22Rv1 (cell line): ENCODE measurements around the gene PCNX4.

ENCODE experiments used
- ZFX ChIP-seq: fragments of 450-650 bp; IDR thresholded peaks from 2 replicates; pipeline ENCODE4 v1.6.1; 2017; ENCODE audit warnings: antibody characterized with exemption, borderline replicate concordance
- TF ChIP-seq, protein P1 (sequence below): fragments of 450-650 bp; IDR thresholded peaks from 2 replicates; pipeline ENCODE4 v1.5.1; 2017; ENCODE audit warnings: mild to moderate bottlenecking

DNA sequence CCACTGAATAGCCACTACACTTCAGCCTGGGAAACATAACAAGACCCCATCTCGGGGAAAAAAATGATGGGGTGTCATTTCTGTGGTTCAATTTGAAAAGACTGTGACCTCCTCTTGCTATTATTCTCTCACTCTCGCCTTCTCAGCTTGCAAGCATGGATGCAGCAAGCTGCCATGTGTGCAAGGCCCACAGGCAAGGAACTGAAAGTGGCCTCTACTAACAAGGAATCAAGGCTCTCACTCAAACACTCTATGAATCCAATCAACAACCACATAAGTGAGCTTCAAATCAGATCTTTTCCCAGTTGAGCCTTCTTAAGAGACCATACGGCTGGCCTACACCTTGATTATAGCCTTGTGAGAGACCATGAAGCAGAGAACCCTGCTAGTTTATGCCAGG is 91.4 kb downstream of the PCNX4 start:
- TF ChIP-seq, protein P1, sequence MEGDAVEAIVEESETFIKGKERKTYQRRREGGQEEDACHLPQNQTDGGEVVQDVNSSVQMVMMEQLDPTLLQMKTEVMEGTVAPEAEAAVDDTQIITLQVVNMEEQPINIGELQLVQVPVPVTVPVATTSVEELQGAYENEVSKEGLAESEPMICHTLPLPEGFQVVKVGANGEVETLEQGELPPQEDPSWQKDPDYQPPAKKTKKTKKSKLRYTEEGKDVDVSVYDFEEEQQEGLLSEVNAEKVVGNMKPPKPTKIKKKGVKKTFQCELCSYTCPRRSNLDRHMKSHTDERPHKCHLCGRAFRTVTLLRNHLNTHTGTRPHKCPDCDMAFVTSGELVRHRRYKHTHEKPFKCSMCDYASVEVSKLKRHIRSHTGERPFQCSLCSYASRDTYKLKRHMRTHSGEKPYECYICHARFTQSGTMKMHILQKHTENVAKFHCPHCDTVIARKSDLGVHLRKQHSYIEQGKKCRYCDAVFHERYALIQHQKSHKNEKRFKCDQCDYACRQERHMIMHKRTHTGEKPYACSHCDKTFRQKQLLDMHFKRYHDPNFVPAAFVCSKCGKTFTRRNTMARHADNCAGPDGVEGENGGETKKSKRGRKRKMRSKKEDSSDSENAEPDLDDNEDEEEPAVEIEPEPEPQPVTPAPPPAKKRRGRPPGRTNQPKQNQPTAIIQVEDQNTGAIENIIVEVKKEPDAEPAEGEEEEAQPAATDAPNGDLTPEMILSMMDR, result no peak
- TF ChIP-seq ZFX, result no peak
